PC-3 (cell line): ENCODE measurements around the gene VPS18.

Experiments used
- EZH2 ChIP-seq: fragments of 300-600 bp; sonication (generic); IDR thresholded peaks from one replicate; pipeline ENCODE4 v1.6.1; 2017; ENCODE audit warnings: antibody characterized with exemption, mild to moderate bottlenecking, low read length; ENCODE audit not compliant: unreplicated experiment
- EZH2phosphoT487 ChIP-seq: fragments of 300-600 bp; sonication (generic); IDR thresholded peaks from 2 replicates; pipeline ENCODE4 v1.6.1; 2018; ENCODE audit warnings: mild to moderate bottlenecking, antibody characterized with exemption, low read length, borderline replicate concordance
- TF ChIP-seq, protein P1 (sequence below): fragments of 300-600 bp; sonication (generic); conservative IDR thresholded peaks from 2 replicates; pipeline ENCODE4 v1.5.1; 2017; ENCODE audit warnings: antibody characterized with exemption, low read depth, mild to moderate bottlenecking, low read length

DNA sequence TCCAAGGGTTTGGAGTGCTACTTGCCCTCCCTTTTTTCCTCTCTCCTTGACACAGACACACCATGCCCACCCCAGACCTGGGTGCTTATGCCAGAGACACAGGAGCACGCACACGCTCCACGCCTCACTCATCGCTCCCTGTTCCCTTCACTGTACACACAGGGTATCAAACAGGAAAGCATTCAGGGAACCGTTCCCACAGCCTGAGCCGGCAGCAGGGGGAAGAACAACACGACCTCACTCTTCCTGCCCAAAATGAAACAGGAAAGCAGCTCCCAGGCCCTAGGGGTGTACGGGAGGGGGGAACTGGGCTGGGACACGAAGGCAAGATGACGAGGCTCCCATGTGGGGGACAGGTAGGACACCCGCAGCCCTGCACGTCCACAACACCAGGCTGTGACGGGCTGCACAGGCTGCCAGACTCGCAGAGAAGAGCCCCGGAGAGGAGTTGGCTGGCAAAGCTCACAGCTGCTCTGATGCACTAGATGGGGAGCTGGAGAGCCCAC lies 46.1 kb downstream of the VPS18 start:
- TF ChIP-seq, protein P1, sequence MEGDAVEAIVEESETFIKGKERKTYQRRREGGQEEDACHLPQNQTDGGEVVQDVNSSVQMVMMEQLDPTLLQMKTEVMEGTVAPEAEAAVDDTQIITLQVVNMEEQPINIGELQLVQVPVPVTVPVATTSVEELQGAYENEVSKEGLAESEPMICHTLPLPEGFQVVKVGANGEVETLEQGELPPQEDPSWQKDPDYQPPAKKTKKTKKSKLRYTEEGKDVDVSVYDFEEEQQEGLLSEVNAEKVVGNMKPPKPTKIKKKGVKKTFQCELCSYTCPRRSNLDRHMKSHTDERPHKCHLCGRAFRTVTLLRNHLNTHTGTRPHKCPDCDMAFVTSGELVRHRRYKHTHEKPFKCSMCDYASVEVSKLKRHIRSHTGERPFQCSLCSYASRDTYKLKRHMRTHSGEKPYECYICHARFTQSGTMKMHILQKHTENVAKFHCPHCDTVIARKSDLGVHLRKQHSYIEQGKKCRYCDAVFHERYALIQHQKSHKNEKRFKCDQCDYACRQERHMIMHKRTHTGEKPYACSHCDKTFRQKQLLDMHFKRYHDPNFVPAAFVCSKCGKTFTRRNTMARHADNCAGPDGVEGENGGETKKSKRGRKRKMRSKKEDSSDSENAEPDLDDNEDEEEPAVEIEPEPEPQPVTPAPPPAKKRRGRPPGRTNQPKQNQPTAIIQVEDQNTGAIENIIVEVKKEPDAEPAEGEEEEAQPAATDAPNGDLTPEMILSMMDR: no peak
- TF ChIP-seq EZH2phosphoT487 (no peak), EZH2 (no peak)
